Lung (tissue), 12 donors: ENCODE results near the gene STEAP1B. TPM values are rescaled to one million over a fixed set of nuclear protein-coding genes. Genes with fewer than 3 reads are reported as not detected.

ENCODE experiments used
- ATAC-seq: fragments of 200-7000 bp; cut with Tn5 transposase; one replicate; pipeline ENCODE4 v1.9.1; 2020; ENCODE audit warnings: moderate number of reproducible peaks; ENCODE audit not compliant: insufficient read depth, low FRiP score
- DNase-seq, 3 donors: peaks; one replicate each; pipeline ENCODE4 v3.0.0-alpha.2; 2013 to 2017
- H3K27ac ChIP-seq, 2 donors: one replicate each; pipeline ENCODE4 v1.5.1; 2013; ENCODE audit warnings: mild to moderate bottlenecking in 2 of 2, moderate library complexity in 2 of 2, control low read depth in 1 of 2, inconsistent platforms in 1 of 2, low read depth in 1 of 2, low read length in 1 of 2
- H3K27me3 ChIP-seq, 3 donors: one replicate each; pipeline ENCODE4 v1.5.1; 2013; ENCODE audit warnings: low read length in 2 of 3; ENCODE audit not compliant: control insufficient read depth in 3 of 3, insufficient read depth in 3 of 3
- H3K36me3 ChIP-seq, 4 donors: one replicate each; pipeline ENCODE4 v1.5.1; 2013; ENCODE audit warnings: low read length in 4 of 4, mild to moderate bottlenecking in 1 of 4, moderate library complexity in 1 of 4; ENCODE audit not compliant: control insufficient read depth in 4 of 4, insufficient read depth in 4 of 4
- H3K4me1 ChIP-seq, 5 donors: one replicate each; pipeline ENCODE4 v1.5.1; 2013; ENCODE audit warnings: low read length in 5 of 5, mild to moderate bottlenecking in 2 of 5, moderate library complexity in 1 of 5; ENCODE audit not compliant: control insufficient read depth in 5 of 5, insufficient read depth in 5 of 5
- H3K4me3 ChIP-seq: one replicate; pipeline ENCODE4 v1.5.1; 2013; ENCODE audit warnings: mild to moderate bottlenecking, control low read depth, moderate library complexity
- H3K9ac ChIP-seq, 2 donors: one replicate each; pipeline ENCODE4 v1.5.1; 2013; ENCODE audit warnings: low read length in 2 of 2, control low read depth in 1 of 2; ENCODE audit not compliant: insufficient read depth in 1 of 2
- H3K9me3 ChIP-seq, 4 donors: one replicate each; pipeline ENCODE4 v1.5.1; 2013; ENCODE audit warnings: low read length in 3 of 4, mild to moderate bottlenecking in 1 of 4, moderate library complexity in 1 of 4; ENCODE audit not compliant: control insufficient read depth in 4 of 4, insufficient read depth in 3 of 4
- CTCF ChIP-seq: IDR thresholded peaks from 2 replicates; pipeline ENCODE4 v1.5.1; 2012; ENCODE audit warnings: mild to moderate bottlenecking; ENCODE audit errors: control extremely low read depth, extremely low read depth
- WGBS, 2 donors: extraction: QIAGEN DNeasy Blood & Tissue Kit; methylation state at CpG; one replicate each; pipeline ENCODE4 v1.1.7; 2013; 5-methylcytosine and 5-hydroxymethylcytosine counted together
- polyA plus RNA-seq, 2 donors: library from polyadenylated mRNA; stranded (reverse); fragments of 200-250 nt; gene quantifications; one replicate each; pipeline ENCODE4 v1.2.1, GENCODE V29; 2013
- total RNA-seq, 2 donors: library from RNA; depleted of rRNA in 1 of 2; stranded (reverse); fragments of >200 nt in 1 of 2; gene quantifications; one replicate each; pipeline ENCODE4 v1.2.1, GENCODE V29; 2014 to 2021
- donor health status: control.
- donor health status: control.
- donor health status: Bipolar disorder and iron deficiency.
- donor health status: healthy.
- donor health status: DM: yes; HTN: yes; CAD: no.

STEAP1B gene
- total and polyA plus RNA-seq, 4 donors = 0.16 to 1.5 (median 0.96) TPM

GRCh38 chr7:22403344-22403743, 96.6 kb downstream of the STEAP1B start:
- no peaks in the 10 kb centered on the region for H3K36me3 ChIP-seq
- DNase-seq (no peak), ATAC-seq (no peak)
- no peaks in the 10 kb centered on the region for H3K27me3 ChIP-seq
- H3K9ac ChIP-seq = no peak overlapping the region
- no peaks in the 10 kb centered on the region for H3K4me1 ChIP-seq
- TF ChIP-seq CTCF = no peak
- H3K9me3 ChIP-seq = no peaks in the 10 kb centered on the region
- no peak overlapping the region for H3K27ac ChIP-seq
- WGBS, 2 donors = 92 to 94% methylated on average over 2 of the region's 2 CpGs
- no peak overlapping the region for H3K4me3 ChIP-seq

GRCh38 chr7:22402250-22402649, 97.7 kb downstream of the STEAP1B start:
- H3K27ac ChIP-seq = no peak overlapping the region
- no peaks in the 10 kb centered on the region for H3K4me1 ChIP-seq
- no peaks in the 10 kb centered on the region for H3K27me3 ChIP-seq
- H3K9ac ChIP-seq = no peak overlapping the region
- no peak overlapping the region for H3K4me3 ChIP-seq
- DNase-seq (no peak), ATAC-seq (no peak)
- no peaks in the 10 kb centered on the region for H3K9me3 ChIP-seq
- TF ChIP-seq CTCF = no peak
- WGBS, 2 donors = 77 to 79% methylated on average over 2 of the region's 2 CpGs
- H3K36me3 ChIP-seq = no peaks in the 10 kb centered on the region

- DNase-seq (no peak), ATAC-seq (no peak)
- Histone ChIP-seq H3K36me3 (no peaks in the 10 kb centered on the region), H3K27ac (no peak overlapping the region), H3K9ac (no peak overlapping the region), H3K4me1 (no peaks in the 10 kb centered on the region), H3K9me3 (no peaks in the 10 kb centered on the region), H3K27me3 (no peaks in the 10 kb centered on the region), H3K4me3 (no peak overlapping the region)
- WGBS, 2 donors = 91 to 92% methylated on average over 3 of the region's 3 CpGs
- no peak for TF ChIP-seq CTCF
Observed at GRCh38 chr7:22400936-22401553, 98.9 kb downstream of the STEAP1B start.

GRCh38 chr7:22400150-22400814, 99.7 kb downstream of the STEAP1B start:
- Histone ChIP-seq H3K27me3 (no peaks in the 10 kb centered on the region), H3K9ac (no peak overlapping the region), H3K36me3 (no peaks in the 10 kb centered on the region), H3K4me3 (no peak overlapping the region), H3K9me3 (no peaks in the 10 kb centered on the region), H3K4me1 (no peaks in the 10 kb centered on the region), H3K27ac (no peak overlapping the region)
- ATAC-seq (no peak), DNase-seq (no peak)
- WGBS, 2 donors = 79 to 87% methylated on average over 10 of the region's 10 CpGs
- no peak for TF ChIP-seq CTCF
